ENCODE data around the gene ACTL10.
A peak's percentile ranks its signal among the peaks of the same experiment; 100 is the strongest.

Gene ACTL10

DNA sequence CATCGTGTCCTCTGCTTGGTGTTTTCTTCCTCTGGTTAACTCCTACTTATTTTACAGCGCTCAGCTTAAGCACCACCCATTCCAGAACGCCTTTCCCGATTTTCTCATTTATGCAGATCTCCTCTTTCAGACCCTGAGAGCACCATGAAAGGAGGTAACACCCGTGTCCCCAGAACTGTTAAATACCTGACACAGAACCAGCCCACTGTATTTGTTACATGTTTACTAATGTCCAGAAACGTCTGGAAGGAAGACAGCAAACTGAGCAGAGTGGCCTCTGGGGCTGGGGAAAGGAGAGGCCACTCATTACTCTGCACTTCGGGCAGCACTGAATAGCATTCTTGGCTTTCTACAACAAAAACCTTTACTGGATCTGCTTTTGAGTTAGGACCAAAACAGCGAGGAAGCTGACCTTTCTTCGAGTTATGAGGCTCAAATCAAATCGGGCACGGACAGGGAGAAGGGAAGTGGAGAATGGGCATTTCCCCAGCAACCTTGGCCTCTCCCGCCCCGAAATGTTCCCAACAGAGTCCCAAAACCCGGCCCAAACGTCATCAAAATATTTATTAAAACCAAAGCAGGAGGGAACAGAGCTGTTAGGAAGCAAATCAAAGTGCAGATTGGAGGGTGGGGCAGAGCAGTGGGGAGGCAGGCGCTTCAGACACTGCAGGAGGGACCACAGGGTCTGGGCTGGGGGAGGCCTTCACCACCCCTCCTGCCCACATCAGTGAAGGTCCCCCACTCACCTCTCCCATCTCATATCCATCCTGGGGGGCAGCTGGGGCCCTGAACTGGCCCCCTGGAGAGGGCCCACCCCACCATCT, 8.6 kb downstream of the ACTL10 start:
- no peak for DNase-seq
- intact Hi-C loops (cut with DNase I): no loop called here

DNA sequence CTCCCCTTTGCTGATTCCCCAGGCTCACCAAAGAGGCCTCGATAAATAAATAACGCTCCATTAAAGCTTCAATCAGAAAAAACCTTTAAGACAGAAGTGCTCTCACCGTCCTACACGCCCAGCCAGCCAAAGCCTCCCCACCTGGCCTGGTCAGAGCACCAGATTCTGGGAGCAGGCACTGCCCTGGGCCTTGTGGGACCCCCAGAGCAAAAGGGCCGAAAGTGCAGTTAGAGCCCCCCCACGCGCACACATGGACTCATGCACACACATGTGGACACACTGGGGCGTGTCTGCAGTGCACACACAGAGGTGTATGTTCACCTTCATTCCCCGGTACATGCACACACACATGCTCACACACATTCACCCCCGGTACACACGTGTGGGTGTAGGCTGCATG, 9.4 kb downstream of the ACTL10 start:
- intact Hi-C loops (cut with DNase I): no loop called here
- no peak for DNase-seq

DNA sequence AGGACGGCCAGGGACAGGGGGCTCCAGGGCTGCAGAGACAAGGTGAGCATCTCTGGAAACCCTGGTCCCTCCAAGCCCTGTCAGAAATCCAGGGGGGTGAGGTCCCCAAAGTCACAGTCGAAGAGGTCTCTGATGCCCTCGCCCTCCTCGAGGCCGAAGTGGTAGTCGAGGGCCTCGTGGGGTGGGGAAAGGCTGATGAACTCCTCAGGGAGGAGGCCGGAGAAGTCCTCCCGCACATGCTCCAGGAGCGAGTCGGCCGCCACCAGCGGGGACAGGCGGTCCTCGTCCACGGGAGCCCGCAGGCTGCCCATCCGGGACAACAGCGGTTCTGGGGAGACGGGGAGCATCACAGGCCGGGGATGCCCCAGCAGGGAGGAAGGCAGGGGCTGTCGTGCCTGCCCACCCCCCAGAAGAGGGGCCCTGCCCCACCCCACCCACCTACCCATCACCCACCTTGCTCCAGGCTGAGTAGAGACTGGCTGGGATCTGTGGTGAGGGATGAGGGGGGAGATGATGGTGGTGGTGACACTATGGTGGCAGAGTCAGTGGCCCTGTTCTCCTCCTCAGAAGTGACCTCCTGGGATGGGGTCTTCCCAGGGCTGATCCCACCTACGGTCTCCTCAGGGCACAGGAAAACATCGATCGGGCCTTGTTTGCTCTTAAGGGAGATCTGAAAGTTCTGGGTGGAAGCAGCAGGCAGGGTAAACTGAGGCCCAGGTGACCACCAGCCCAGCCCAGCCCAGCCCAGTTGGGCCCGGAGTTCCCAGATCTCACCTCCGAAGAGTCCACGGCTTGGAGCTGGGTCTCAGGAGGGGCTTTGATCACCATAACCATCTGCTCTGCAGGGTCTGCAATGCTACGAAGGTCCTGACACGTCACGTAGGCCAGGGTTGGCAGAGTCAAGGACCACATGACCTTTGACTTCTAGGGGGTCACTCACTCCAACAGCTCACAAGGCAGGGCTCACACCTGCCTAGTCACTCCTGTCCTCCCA, 10.2 kb downstream of the ACTL10 start:
- intact Hi-C loops (cut with DNase I): no loop called here
- DNase-seq: peak in 1 of 10 donors; percentile 82

DNA sequence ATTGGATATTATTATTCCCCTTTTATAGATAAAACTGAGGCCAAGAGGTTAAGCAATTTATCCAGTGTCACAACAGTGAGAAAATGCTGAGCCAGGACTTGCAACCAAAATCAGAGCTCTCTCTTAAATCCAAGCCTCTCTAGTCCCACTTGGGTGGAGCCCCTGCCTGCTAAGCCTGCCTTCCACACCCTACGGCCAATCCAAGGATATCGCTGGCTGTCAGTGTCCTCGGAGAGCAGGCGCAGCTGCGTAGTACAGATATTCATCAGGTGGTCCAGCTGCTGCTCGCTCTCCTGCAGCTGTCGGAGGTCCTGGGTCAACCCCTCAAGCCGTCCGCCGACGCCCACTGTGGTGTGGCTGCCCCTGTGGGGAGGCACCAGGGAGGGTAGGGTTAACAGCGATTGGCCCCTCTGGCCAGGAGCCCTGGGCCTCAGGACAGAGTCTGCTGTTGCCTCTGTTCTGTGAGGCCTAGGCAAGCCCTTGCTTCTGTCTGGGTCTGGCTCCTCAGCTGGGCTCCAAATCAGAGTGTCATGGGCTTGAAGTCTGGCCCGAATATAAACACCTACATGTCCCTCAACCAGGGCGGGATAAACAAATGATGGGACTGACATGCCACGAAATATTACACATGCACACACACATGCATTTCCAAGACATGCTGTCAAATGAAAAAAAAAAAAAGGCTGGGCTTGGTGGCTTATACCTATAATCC, 11.4 kb downstream of the ACTL10 start:
- intact Hi-C loops (cut with DNase I): no loop called here
- peak in 1 of 10 donors; percentile 73 for DNase-seq

DNA sequence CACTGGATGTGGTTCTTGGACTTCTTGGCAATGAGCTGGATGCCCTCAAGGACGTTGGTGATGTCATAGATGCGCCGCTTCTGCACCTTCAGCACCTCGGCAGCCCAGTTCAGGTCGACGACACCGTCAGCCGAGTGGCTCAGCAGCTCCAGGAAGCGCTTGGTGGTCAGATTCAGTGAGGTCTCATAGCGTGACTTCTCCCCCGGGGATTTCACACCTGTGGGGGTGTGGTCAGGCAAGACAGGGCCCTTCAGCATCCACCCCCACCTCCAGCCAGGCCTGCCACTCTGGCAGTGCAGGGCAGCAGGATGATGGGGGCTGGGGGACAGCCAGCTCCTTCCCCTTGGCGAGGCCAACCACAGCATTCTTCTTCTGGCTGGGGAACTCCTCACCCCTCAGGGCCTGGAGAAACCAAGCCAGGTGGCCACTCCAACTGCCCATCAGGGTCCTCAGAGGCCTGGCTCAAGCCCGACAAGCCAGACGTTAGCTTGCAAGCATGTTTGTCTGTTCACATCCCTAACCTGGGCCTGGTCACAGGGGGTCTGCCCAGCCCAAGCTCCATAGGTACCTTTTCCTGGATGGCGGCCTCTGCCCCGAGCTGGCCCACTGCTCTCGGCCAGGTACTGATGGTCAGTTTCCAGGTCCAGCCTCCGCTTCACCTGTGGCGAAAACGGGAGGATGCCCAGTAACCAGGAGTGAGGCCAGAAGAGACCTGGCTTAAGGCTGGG, 13.2 kb downstream of the ACTL10 start:
- no peak for DNase-seq
- intact Hi-C loops (cut with DNase I): no loop called here

DNA sequence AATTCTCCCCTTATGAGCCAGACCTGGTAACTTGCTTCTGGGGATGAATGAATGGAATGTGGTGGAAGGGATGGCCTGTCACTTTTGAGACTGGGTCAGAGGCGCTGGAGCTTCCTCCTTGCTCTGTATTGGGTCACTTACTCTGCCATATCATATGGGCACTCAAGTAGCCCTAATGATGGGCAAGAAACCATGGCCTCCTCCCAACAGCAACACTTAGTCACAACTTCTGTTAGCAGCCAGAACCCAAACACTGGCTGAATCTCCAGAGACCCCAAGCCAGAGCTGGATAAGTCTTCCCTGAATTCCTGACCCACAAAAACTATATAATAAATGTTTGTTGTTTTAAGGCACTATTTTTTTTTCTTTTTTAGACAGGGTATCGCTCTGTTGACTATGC, 13.9 kb downstream of the ACTL10 start:
- intact Hi-C loops (cut with DNase I): no loop called here

DNA sequence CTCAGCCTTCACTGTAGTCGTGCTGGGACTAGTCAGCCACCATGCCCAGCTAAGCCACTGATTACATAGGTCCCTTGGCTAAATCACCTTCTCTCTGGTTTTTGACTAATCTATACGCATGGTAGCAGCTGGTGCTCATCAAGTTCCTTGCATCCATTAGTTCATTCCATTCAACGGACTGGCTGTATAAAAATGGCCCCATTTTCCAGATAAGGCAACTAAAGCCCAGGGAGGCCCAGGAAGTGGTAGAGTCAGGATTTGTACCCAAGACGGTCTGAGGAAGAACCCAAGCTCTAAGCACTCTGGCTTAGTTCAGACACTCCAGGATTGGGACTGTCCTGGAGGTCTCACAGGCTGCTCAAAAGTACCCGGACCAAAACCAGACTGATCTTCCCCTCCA, 14.5 kb downstream of the ACTL10 start:
- DNase-seq: no peak
- intact Hi-C loops (cut with DNase I): no loop called here

More for the DNA sequence above, 13.9 kb downstream of the ACTL10 start:
- DNase-seq: no peak

DNA sequence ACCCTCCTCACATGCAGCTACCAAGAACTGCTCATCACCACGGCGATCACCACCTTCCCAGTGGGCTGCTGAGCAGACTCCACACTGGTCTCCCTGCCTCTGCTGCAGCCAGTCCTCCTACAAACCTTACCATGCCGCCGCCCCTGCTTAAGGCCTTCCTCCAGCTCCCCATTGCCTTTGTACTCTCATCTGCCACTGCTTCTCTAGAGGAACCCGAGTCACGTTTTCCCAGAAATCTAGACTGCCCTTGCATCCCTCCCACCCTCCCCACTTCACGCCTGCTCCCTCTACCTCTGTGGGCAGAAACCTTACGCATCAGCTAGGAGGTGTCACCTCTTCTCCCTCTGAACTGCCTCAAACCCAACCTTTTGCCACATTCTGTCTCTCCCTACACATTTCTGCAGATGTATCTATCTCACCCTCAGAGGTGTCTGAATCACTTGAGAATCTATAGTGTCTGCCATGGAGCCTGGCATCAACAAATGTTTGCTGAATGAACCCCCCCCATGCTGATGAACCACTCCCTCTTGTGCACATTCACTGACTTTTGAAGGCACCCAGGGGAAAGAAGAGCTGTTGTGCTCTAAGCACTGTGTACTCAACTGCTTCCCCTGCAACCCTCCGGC, 15.1 kb downstream of the ACTL10 start:
- DNase-seq: peak in 1 of 10 donors; percentile 77
- intact Hi-C loops (cut with DNase I): no loop called here

DNA sequence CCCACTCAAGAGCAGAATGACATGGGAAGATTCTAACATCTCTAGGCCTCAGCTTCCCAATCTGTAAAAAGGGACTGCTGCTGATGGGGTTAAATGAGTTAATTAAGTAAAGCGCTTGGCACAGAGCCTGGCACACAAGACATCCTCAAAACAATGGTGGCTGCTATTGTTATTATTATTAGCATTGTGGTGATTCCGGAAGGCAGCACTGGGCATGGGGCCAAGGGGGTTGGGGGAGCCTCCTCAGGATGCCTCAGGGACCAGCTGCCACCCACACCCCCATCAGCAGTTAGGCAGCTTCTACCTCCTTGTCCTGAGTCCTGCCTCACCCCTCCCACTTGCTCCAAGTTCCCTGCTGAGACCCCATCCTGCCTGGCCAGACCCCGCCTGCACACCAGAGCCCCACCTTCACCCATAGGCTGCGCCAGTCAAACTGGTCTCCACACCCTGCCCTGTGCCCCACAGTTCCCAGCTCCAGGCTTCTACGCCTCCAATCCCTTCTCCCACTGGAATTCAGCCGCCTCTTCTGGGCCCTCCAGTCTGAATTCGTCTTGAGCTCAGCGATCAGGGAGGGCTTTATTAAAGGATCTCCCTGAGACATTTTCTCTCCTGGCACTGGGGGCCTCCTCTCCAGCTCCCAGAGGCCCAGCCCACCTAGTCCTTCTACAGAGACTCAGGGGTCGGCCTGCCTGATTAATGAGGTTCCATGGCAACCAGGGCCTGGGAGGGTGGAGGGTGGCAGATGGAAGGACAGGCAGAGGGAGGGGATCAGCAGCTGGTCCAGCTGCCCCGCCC, 18.0 kb downstream of the ACTL10 start:
- intact Hi-C loops (cut with DNase I): loop anchor here (5.0 kb wide), 1 partner anchor 48 kb away; the partner anchor contains the start of gene ZNF341
- DNase-seq: no peak

DNA sequence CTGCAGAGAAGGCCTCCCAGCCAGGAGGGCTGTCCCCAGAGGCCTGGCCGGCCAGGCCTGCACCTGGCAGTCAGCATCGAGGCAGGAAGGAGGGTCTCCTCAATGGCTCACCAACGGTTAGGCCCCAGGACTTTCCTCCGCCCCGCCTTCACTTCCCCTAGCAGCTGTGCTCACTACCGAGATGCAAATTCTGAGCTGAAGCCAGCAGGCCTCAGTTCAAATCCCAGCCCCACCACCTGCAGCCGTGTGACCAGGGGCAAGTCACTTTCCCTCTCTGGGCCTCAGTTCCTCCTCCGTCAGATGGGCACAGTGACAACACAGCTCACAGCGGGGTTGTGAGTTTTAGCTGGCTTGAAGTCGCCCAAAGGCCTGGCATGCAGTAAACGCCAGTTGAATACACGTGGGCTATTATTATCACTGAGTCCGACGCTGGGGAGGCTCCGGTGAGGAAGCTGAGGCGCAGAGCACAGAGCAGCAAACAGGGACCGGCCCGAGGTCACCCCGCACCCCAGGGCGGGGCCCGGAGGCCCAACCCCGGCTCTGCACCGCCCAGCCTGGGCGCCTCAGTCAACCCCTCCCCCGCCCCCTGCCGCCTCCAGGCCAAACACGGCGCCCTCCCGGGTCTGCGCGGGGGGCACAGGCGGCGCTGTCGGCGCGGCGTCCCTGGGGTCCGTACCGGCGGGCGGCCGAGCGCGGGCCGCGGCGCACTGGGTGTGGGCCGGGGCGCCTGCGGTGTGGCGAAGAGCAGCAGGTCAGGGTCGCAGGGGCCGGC, 18.8 kb downstream of the ACTL10 start:
- intact Hi-C loops (cut with DNase I): loop anchor here (5.0 kb wide), 1 partner anchor 47 kb away; the partner anchor contains the start of gene ZNF341
- no peak for DNase-seq

DNA sequence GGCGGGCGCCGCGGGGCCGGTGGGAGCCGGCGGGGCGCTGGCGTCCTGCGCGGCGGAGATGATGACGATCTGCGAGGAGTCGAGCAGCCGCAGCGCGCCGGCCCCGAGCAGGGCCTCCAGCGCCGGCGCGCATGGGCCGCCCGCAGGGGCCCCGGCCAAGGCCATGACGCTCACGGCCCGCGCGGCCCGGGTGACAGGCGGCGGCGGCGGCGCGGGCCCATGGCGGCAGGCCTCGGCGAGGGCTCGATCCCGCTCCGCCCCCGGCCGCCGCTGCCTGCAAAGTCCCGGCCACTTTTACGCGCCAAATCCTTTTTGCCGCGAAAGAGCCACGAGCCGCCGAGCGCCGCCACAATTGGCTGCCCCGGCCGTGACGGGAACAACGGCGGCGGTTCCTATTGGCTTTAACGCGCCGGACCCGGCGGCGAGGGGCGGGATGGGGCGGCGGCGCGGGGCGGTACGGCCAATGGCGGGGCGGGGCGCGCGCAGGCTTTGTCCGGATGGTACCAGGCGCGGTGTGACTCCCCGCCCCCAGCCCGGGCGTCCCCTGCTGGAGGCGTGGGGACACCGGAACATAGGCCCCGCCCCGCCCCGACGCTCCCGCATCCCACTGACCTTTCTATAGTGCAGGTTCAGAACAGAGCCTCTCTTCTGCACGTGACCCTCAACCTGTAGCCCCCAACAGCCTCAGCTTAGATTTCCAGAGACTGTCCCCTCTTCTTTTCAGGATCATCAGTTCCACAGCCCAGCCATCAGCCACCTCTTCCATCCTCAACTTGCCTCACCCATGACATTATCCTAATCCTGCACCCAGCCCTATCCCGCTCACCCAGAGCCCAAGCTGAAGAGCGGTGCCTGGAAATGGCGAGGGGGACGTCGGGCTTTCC, 19.6 kb downstream of the ACTL10 start, which contains the start of gene E2F1:
Gene E2F1, minus strand, starts transcription at position 286 of the 884 bp plus-strand sequence. Its CDS starts 121 bp downstream, at position 165.
- intact Hi-C loops (cut with DNase I): loop anchor here (5.0 kb wide), 1 partner anchor 46 kb away; the partner anchor contains the start of gene ZNF341
- peak; percentile 92 to 99 (median 96) for DNase-seq

DNA sequence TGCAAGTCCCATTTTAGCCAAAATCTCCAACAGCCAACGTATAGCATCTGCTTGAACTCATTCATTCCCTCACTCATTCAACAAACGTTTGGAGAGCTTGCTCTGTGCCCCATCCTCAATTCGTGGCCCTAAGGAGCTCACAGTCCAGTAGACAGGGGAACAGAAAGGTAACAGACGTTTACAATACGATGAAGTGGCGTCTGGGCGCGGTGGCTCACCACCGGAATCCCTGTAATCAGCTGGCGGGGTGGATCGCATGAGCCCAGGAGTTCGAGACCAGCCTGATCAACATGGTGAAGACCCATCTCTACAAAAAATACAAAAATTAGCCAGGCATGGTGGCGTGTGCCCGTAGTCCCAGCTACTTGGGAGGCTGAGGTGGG, 20.2 kb downstream of the ACTL10 start:
- intact Hi-C loops (cut with DNase I): loop anchor here (5.0 kb wide), 1 partner anchor 45 kb away; the partner anchor contains the start of gene ZNF341
- no peak for DNase-seq

DNA sequence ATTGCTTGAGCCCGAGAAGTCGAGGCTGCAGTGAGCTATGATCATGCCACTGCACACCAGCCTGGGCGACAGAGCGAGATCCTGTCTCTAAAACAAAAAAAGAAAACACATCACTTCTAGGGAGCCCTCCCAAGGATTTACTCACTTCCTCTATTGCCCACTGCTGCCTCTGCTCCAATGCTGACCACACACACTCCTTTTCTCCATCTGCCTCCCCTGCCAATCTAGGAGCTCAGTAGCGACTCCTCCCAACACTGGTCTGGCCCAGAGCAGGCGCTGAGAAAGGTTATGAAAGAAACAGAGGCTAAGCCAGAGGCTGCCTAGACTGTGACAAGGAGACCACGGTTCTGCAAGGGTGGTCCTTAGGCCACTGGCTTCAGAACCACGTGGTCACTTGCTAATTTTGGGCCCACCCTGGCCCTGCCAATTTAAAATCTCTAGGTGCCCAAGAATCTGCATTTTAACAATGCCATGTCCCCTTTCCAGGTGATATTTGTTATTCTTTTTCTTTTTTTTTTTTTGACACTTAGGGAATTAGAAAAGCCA, 20.7 kb downstream of the ACTL10 start:
- intact Hi-C loops (cut with DNase I): loop anchor here (5.0 kb wide), 1 partner anchor 45 kb away; the partner anchor contains the start of gene ZNF341
- no peak for DNase-seq

DNA sequence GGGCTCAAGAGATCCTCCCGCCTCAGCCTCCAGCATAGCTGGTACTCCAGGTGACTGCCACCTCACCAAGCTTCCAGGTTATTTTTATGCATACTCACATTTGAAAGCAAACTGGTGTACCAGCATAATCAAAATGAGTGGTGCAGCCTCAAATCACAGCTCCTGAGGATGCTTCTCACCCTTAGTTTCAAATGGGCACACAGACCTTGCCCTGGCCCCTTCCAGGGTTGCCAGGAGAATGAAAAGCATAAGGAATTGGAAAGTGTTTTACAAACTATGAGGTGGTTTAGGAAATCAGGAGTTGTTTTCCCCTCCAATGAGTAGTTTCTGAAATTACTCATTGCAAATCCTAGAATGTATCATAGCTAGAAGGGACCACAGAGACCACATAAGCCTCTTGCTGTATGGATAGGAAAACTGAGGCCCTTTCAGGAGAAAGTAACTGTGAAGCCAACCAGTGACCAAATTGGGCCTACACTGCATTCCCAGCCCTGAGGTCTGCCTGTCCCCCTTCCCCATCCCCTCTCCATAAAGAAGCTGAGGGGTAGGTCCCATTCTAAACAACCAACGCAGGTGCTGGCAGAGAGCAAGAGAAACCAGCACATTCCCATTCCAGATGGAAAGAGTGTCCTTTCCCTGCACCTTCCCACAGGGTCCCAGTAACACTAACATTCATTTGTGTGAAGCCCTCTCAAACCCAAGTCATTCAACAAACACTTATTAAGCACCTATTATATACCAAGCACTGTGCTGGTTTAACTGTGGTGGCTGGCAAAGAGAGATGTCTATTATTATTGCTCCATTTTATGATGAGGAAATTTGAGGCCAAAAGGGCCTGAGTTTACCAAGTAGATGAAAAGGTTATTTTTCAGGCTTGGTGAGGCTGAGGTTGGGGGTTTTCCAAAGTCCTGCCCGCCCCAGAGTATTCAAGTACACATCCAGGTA, 21.5 kb downstream of the ACTL10 start:
- intact Hi-C loops (cut with DNase I): loop anchor here (5.0 kb wide), 1 partner anchor 44 kb away; the partner anchor contains the start of gene ZNF341
- no peak for DNase-seq

DNA sequence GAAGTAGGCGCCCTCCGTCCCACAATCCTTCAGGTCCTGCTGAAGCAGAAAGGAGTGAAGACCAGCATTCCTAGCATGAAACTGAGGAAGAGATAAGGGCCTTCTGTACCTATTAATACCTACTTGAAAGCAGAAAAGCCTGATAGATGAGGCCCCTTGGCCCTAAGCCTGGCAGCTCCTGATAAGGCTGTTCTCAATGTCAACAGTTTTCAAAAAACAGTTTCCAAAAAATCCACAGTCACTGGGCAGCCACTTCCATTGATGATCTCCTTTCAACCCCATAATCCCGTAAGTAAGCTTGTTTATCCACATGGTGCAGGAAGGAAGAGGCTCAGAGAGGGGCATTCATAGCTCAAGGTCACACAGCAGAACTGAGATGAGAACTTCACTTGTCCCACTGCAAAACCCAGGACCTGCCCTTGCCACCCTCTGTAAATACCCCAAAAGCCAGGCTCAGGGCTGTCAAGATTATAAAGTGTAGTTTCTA, 22.2 kb downstream of the ACTL10 start:
- intact Hi-C loops (cut with DNase I): loop anchor here (5.0 kb wide), 1 partner anchor 43 kb away; the partner anchor contains the start of gene ZNF341
- DNase-seq: no peak

Measured in posterior cingulate gyrus (tissue), 11 donors.